ENCODE measurements around the gene CLSTN2.

The CLSTN2 gene

DNA sequence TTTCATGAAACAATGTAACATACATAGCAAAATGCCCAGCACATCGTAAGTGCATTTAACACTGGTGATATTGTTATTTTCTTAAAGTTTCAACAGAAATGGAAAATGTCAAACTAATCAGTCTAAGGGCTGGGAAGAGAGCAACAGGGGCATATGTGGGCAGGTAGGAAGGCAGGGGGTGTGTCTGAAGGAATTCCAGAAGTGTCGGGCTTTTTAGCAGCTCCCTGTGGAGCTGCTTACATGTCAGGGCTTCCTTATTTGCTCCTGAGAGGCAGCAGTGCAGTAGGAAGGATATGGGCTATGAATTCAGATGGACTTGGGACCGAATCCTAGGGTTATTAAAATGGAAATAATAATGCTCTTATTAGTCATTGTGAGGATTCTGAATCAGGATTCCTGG is 311.6 kb downstream of the CLSTN2 start:
- DNase-seq, result no peak

DNA sequence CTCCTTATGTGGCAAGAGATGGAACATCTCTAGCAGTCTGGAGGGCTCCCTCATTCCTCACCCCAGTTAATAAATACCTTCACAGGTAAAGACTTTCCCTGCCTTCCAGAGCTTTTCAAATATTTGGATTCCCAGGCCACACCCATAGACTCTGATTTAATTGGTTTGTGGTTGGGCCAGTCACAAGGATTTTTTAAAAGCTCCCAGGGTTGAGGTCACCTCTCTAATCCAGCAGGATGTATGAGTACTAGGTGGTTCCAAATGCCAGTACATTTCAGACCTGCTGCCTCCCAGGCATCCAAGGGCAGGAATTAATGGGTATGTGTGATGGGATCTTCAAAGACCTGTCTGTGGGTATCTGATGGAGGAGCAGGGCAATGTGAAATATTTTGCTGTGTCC is 312.8 kb downstream of the CLSTN2 start:
- no peak for DNase-seq

DNA sequence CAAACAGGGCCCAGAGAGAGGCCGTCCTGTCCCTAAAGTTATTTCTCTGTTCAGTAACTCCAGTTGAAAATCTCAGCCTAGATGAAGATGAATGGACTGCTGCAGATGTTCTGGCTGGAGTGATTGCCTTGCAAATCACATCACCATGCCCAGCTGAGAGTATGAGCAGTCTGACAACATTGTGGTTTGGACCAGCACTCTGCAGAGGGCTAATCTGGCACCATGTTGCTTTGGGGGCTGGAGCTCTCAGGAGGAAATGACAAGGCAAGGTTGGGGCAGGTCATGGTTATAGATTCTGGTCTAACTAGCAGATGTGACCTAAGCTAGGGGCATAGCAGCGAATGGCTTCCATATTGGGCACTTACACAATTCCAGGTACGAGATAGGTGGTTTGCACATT is 314.2 kb downstream of the CLSTN2 start:
- no peak for DNase-seq

DNA sequence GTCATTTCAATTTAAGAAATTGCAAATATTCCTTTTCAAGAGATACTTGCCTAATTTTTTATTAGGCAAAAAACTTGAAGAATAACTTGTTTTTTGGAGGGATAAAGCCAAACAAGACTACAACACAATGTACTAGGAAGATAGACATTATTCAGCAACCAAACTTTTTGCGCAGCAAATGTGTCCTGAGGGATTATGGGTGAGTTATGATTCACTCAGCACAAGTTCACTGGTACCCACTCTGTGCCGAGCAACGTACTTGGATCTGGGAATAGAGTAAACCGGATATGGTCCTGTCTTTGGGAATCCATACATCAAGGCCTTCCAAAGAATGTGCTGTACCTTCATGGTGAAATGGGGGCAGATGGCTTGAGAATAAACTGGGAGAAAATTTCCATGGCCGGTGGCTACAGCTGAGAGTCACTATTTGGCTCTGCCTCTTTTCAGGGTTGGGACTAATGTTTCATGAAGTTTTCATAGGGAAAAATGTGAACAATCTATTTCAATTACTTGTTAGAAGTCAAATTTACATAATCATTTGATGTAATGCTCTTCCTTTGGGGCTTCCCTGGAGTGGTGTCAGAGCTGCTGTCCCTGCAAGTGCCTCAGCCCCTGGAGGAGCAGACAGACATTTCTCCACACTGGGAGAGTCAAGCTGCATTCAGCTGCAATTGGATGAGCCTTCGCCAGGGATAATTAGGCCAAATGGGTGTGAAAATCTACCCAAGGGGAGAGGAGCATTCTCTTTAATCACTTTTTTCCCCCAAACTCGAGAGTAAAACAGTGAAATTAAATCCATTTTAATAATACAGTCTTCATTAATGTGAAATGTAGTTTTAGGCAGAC is 315.2 kb downstream of the CLSTN2 start:
- DNase-seq, result no peak

DNA sequence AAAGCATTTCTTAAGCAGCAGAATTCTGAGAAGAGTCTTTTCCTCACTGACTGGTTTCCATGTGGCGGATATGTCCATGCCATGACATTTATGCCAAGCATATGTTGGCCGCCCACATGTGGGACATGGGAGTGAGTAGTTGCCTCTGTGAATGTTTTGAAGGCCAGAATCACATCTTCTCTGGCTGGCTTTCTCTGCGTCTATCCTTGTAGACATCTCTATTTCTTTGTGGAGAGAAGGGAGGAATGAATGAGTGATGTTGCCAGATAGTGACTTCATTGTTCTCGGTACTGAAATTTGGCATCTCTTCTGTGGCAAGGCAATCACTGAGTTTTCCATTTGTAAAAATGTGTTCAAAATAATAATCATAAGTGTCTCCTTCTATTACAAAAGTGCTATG is 316.0 kb downstream of the CLSTN2 start:
- no peak for DNase-seq

DNA sequence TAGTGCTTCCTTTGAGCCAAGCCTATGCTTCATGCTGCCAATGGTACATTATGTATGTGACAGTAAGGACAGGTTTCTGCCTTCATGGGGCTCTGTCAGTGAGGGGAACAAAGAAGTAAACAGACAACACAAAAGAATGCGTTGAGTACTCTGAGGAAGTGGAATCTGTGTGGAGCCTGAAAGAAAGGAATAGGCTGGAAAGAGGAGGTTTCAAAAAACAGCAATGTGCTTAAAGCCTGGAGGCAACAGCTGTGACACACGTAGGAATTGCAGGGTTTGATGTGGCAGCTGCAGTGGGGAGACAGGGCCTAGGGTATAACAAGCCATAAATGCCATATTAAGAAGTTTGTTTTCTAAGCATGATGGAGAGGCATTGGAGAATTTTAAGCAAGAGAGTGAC is 316.7 kb downstream of the CLSTN2 start:
- peak; percentile 5 for DNase-seq

GRCh38 chr3:140252812-140253656 is 318.0 kb downstream of the CLSTN2 start:
- DNase-seq, result no peak

- DNase-seq, result no peak
Observed at GRCh38 chr3:140258222-140258724, 323.3 kb downstream of the CLSTN2 start.

DNA sequence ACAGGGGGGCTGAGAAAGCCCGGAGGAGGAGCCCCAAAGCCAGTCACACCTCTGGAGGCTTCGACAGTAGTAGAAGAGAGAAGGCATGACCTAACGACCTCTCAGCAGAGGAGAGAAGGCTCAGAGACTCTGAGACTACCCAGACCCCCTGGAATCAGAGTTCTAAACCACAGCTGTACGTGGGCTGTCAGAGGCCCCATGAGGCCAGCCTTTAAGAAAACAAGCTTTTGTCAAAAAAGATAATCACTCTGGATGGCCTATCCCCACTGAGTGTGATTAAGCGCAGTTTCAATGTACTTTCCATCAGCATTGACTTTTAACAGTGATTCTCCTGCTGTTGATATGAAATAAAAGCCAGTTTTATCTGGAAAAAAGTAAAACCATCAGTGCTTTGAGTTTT is 330.3 kb downstream of the CLSTN2 start:
- DNase-seq, result no peak

GRCh38 chr3:140268103-140268502 is 333.1 kb downstream of the CLSTN2 start:
- DNase-seq, result no peak

- DNase-seq, result no peak
Observed at GRCh38 chr3:140268610-140269009, 333.6 kb downstream of the CLSTN2 start.

DNA sequence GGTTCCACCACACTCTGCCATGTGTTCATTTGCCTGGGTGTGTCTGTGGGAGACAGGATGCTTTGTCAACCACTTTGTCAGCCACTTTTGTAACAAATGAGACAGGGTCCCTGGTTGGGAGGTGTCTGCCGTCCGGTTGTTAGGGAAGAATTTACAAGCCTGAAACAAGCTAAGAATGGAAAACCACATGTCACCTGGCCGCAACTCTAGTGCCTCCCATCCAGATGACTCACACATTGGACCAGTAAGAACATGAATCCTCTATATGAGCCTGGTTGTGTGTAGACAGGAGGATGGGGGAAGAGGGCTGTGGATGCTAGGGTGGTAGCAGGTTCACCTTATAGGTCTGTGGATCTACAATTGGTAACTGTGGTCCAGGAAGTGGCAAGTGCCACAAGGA is 335.3 kb downstream of the CLSTN2 start:
- no peak for DNase-seq

- no peak for DNase-seq
Observed at GRCh38 chr3:140273542-140274195, 338.7 kb downstream of the CLSTN2 start.

DNA sequence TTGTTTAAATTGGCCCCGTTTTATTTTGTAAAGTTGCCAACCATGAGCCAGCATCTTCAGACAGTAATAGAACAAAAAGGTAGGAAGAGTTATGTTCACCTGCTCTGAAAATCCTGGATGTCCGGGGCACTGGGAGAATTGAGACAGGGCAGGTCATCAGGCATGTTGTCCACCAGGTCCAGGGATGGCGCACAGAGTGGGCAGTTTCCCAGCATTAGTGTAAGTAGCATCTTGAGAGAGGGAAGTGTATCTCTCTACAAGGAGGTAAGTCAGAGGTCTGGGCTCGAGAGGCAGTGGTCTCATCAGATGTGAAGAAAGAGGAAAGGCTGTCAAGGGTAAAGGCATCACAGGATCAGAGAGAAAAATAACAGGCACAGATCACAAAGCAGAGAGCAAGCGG is 339.4 kb downstream of the CLSTN2 start:
- DNase-seq, result no peak

DNA sequence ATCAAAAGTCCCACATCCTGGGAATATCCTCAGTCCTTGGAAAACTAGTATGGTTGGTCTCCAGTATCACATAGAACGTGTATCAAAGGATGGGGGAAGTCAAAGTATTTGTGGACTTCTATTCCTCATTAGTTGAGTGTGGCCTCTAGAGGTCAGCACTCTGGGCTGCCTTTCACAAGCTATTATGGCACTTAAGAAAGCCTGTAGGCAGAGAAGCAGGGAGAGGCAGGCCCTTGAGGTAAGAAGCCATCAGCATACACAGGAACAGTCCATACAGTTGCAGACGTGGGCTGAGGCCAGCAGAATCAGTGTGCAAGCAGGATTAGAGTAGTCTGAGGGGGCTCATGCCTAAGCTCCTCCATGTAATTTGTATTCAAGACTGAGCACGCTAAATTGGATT is 341.7 kb downstream of the CLSTN2 start:
- no peak for DNase-seq

DNA sequence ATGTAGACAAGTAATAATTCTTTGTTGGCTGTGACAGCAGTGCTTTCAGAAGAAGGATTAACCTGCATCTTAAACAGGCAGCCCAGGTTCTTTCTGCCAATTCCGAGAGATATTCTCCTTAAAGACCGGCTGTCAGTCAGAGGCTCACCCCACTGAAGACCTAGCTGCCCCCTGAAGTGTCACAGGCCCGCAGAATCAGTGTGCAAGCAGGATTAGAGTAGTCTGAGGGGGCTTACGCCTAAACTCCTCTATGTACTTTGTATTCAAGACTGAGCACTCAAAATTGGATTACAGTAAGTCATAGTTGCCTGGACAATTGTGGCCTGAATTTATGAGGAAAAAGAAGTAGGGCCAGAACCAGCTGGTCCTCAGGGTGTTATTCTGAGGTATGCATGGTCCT is 342.9 kb downstream of the CLSTN2 start:
- DNase-seq, result no peak

GRCh38 chr3:140284372-140284771 is 349.4 kb downstream of the CLSTN2 start:
- no peak for DNase-seq

GRCh38 chr3:140285380-140285779 is 350.4 kb downstream of the CLSTN2 start:
- no peak for DNase-seq

- no peak for DNase-seq
Observed at GRCh38 chr3:140288595-140288994, 353.6 kb downstream of the CLSTN2 start.

- no peak for DNase-seq
Observed at GRCh38 chr3:140290105-140290504, 355.1 kb downstream of the CLSTN2 start.

DNA sequence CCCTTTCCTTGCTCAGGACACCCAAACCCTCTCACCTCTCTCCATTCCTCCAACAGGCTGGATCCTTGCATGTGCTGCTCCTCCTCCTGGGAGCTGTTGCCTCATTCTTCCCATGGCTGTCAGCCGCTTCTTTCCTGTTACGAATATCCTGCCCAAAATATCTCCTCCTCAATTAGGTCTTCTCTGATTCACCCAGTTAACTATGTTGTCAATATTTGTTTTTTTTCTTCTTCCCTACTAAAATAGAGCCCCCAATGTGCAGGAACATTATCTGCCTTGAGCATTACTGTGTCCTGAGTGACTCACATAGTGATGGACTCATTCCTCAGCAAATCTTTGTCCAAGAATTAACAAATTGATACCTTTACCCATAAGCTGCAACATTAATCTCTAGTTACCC is 357.2 kb downstream of the CLSTN2 start:
- DNase-seq, result no peak

DNA sequence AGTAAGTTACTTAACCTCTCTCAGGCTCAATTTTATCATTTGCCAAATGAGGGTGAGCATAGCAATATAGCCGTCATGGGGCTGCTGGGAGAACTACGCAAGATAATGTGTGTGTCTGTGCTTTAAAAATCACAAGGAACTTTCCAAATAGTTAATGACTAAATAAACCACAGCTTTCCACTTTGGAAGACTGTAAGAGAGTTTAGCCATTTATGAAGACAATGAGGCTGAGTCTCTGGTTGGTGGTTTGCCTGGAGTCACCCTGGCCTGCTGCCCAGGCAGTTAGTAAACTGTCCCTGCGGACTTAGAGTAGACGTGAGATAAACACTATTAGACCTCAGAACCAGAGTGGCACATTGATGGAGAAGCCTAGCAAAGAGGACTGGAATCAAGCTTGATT is 357.7 kb downstream of the CLSTN2 start:
- DNase-seq, result no peak

GRCh38 chr3:140294058-140294457 is 359.1 kb downstream of the CLSTN2 start:
- DNase-seq, result no peak
